Measurements from ENCODE around the gene ANKRD10.
A peak's percentile ranks its signal among the peaks of the same experiment; 100 is the strongest.

ANKRD10 gene

DNA sequence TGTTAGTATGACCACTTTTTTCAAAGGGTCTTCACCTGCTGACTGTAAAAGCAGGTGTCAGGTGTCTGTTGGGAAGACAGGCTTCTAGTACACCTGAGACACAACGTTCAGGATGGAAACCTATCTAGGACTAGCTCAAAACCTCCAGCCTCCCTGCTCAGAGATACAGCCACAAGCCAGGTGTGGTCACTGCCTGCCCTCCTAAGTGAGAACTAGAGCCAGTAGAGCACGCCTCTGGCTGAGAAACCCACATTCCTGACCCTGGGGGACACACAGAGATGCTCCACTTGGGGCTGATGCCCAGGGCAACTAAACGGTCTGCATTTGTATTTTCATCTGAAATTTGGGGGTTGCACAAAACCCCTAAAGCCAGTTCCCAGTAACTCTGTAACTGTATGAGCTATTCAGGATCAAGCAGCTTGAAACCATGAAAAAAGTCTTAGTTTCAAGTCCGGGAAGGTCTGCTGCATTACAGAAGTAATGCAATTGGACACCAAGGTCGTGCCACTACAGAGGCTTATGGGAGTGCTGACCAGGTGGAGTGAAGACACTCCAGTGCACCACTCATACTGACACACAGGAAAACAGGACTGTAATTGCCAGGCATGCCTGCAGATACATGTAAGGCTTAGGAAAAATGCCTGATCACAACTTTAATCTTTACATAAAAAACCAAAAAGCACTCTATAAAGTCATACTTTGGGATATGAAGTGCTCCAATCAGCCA lies 27.8 kb downstream of the ANKRD10 start:
- H3K4me3 ChIP-seq (ENCODE audit: low read depth, low read length): no peak overlapping the region

DNA sequence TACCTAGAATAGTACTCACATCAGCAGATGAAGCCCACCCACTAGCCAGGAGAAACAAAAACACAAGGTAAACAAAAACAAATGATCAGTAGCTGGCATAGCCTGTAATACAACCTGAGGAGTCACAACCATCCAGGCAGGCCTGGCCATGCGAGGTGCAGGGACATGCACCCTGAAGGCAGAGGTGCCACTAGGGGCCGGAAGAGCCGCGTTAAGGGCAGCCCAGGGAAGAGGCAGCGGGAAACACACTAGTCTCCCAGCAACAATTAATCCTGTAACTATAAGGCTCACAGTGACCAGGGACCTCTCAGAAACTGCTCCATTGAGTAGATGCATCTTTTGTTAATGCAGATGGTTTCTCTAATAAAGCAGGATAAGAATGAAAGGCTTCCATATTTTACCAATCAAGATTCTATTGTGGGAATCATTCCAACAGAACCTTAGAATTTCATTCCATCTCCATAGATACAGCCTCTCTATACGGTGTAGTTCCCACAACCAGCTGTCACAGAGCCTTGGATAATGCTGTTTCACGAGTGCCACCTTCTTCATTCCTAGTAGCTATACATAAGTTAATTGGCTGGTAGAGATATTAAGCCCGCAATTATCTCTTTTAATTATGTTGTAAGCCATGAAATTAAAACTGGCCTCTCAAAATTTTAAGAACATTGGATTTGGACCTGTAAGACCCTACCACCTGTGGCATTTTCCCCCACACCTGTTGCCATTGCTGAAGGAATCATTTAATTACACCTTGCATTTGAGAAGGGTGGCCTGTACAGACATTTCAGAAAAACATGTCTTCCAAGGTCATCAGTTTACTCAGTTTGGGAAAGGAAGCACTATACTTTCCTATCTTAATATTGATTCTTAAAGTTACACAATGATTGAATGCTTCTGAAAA lies 28.7 kb downstream of the ANKRD10 start:
- H3K4me3 ChIP-seq (ENCODE audit: low read depth, low read length): no peak overlapping the region

DNA sequence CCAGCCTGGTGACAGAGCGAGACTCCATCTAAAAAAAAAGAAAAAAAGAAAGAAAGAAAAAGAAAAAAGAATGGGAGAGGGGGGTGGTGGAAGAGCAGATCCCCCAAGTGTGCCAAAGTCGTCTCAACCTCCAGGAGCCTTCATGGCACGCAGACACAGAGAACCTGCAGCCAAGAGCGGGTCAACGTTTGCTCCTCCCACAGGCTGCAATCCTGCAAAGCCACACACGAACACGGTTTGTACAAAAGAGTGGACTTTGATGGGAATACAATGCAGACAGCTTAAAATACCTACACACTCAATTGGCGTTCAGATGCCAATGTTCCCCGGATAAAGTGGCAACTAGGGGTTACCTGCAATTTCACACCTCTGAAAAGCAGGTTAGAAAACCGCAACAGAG lies 29.4 kb downstream of the ANKRD10 start:
- no peak overlapping the region for H3K4me3 ChIP-seq (ENCODE audit: low read depth, low read length)

DNA sequence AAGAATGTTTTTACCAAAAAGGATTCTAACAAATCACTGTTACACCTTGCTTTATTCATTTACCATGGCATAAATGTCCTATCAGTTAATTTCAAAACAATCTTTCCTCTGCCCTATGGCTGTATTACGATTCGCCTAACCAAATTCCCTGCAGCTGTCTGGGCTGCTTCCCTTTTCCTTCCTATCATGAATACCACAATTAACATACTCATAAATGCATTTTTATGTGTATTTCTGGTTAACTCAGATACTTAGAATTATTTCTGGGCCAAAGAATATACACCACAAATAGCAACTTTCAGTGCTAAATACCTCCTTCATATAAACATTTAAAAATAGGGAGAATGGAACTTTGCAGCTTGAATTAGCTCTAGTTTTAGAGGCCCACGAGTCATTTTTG lies 30.4 kb downstream of the ANKRD10 start:
- no peak overlapping the region for H3K4me3 ChIP-seq (ENCODE audit: low read depth, low read length)

DNA sequence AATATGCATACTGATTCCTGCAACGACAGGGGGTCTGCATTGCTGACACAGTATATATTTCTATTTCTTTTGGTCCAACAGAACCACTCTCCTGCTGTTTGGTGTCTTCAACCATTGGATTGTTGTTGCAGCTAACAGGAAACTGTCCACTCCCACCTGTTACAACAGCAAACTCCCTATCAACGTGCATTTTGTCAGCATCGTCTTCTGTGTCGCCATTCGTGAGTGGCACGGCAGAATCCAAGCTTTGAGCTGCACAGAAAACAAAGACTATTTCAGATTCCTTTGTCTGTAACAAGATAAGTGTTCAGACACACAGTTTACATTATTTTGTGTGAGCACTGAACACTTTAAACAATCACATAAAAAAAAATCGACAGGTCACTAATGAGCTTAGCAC lies 31.3 kb downstream of the ANKRD10 start:
- no peak overlapping the region for H3K4me3 ChIP-seq (ENCODE audit: low read depth, low read length)

DNA sequence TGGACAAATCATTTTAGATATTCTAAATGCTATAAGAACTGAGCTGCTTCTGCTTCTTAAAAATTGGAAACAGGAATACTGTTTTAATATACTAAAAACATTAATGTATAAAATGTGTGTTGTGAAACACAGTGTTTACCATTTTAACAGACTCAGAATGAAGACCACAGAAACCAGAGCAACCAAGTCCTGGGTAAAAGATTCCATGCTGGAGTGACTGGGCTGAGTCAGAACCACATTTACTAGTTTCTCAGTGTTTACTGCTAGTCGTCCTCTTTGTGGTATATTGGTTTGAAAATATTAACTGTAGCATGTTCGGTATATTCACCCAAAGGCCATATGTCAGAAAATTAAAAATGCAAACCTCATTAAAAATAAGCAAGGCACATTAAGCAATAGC lies 31.9 kb downstream of the ANKRD10 start:
- no peak overlapping the region for H3K4me3 ChIP-seq (ENCODE audit: low read depth, low read length)

DNA sequence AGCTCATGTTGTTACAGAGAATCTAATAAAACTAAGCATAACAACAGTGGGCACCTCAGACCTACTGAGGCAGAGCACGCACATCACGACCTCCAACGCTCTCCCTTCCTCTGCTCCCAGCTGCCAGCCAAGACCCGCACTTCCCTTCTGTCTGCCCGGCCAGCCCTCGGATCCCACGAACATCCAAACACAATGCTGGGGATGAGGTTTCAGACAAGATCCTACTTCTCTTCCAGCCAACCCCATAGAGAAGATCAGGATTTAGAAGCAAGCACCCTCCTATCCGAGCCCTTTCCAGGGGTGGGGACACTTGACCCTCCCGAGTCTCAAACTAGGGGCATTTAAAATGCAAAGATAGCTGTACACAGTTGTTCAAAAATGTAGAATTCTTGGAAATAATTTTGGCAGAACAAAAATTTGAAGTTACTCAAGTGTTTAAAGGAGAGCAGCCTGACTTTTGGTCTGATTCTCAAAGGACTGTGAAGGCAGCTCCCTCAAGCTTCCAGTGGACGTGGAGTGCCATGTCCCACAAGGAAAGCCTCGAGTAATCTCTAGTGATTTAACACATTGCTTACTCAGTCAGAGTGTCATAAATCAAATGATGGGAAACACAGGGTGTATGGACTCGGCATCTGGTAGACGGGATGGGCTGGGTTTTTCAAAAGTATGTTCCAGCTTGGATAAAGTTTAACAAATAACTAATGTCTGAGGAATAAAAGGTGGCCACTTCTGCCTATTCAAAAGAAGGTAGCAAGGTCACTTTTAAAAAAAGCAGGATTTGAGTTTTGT lies 32.8 kb downstream of the ANKRD10 start:
- no peak overlapping the region for H3K4me3 ChIP-seq (ENCODE audit: low read depth, low read length)

DNA sequence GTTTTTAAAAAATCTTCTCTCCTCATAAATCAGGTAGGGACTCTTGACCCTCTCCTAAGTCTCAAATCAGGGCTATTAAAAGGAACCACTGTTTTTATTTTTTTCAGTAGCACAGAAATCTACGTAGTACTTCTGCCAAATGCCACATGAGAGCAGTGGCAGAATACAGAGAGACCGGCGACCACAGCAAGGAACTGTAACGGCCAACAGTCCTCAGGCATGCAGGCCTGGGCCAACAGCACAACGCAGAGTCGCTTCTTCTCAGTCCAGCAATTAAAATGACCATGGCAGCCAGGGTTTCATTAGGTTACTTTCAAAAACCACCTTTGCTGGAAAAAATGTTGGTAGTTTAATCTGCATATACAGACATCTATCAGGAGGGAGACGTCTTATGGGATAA lies 34.2 kb downstream of the ANKRD10 start:
- H3K4me3 ChIP-seq (ENCODE audit: low read depth, low read length): no peak overlapping the region

DNA sequence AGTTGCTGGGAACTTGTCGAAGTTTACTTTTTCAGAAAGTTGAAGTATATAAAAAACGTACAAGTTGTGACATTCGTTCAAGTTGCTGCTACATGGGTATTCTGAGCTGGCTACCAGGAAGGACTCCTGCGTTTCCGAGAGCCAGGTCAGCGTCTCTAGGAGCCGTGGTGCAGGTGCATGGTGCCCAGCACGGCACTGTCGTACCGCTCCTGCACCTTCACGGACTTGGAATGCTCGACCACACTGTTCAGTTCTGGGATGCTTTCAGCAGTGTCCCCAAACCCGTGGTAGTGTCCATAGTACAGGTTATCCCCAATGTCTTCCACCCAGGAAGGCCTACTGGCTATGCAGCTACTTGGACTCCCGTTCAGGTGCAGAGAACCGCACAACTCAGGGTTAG lies 35.4 kb downstream of the ANKRD10 start:
- no peak overlapping the region for H3K4me3 ChIP-seq (ENCODE audit: low read depth, low read length)

DNA sequence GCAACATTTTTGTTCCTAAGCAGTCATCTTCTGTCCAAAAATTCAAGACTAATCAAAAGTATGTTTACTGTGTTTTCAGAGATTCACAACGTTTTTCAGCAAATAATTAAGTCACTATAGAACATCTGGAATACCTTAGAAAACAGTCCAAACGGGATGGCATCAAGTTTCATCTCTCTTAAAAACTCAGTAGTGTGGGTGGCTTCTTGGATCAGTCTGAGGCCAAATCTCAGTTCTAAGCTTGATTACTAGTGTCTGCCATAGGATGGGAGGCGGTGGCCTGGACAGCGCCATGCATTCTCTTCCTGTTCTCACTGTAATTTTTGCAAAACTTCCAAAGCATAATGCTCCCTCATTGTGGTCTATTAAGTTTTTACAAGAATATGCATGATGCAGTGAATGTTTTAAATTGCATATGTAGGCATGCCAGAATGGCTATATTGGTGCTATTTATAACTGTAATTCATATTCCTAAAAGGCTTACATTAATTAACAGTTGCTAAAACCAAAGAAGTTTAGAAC lies 37.1 kb downstream of the ANKRD10 start:
- H3K4me3 ChIP-seq (ENCODE audit: low read depth, low read length): no peak overlapping the region

DNA sequence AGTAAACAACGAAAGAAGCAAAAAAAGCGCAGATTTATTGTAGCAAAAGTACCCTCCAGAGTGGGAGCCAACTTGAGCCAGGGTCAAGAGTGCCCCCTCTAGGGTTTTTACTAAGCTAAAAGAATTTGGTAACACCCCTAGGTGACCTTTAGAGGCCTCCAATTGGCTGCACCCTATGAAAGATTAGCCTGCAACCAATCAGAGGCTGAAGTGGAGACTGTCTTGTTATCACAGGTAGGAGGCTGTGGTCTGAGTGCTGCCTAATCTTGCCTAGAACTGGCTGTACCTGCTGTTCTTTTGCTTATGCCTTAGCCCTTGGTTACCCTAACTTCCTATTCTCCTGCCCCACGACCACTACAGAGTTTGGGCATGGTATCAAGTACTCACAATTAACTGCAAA lies 38.3 kb downstream of the ANKRD10 start:
- H3K4me3 ChIP-seq (ENCODE audit: low read depth, low read length): no peak overlapping the region

DNA sequence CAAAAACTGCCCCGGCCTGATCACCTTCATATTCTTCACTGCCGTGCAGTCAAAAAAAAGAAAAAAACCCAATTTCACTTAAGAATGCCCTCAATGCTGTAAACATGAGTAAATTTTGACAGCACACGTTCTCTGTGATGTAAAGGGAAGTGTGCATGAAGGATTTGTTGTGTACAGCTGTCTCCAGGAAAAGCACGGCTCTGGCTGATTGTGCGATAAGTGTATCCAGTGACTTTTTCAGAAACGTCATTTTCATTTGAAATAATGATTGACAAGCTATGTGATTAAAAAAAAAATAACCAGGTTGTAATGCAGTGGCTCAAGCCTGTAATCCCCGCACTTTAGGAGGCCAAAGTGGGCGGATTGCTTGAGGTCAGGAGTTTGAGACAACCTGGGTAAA lies 39.6 kb downstream of the ANKRD10 start:
- no peak overlapping the region for H3K4me3 ChIP-seq (ENCODE audit: low read depth, low read length)

DNA sequence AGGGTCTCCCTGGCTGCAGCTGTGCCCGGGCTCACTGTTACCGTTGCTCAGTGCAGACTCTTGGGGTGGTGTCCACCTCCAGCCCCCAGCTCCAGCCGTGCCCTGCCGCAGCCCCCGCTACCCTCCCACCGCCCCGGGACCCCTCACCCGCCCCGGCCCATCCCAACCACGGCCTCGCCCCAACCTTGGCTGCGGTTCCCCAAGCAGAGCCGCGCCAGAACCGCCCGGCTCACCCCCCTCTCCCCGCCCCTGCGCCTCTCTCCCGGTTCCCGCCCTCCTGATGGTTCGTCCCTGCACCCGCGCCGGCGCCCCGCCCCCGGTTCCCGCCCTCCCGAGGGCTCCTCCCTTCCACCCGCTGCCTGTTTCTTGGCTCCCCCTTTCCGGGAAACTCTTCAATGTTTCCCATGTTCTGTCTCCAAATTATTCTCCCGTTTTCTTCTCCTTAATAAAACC lies 40.3 kb downstream of the ANKRD10 start:
- H3K4me3 ChIP-seq (ENCODE audit: low read depth, low read length): peak overlapping the region; percentile 17

DNA sequence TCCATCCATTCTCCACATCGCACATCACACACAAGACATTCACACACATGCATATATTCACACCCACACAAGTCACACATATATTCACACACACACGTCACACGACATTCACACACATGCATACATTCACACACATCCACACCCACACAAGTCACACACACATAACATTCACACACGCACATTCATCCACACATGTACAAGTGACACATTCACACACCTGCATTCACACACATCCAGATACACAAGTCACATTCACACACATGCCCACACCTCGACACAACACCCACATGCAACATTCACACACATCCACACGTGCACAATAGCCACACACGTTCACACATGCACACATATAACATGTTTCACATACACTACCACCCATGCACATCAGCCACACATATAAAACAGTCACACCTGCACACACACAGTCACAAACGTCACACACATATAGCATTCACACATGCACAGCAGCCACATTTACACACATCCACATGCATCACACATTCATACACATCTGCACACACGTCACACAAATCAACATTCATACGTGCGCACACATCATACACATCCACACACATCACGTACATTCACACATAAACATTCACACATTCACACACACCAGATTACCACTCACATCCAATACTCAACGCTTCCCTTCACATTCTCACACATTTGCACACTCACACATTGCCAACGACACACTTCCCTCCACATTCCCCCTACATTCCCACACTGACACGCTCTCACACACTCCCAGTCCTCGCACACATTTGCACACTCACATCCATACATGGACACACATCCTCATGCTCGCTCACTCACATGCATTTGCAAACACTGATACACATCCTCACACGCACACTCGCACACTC lies 41.0 kb downstream of the ANKRD10 start:
- peak overlapping the region; percentile 17 for H3K4me3 ChIP-seq (ENCODE audit: low read depth, low read length)

DNA sequence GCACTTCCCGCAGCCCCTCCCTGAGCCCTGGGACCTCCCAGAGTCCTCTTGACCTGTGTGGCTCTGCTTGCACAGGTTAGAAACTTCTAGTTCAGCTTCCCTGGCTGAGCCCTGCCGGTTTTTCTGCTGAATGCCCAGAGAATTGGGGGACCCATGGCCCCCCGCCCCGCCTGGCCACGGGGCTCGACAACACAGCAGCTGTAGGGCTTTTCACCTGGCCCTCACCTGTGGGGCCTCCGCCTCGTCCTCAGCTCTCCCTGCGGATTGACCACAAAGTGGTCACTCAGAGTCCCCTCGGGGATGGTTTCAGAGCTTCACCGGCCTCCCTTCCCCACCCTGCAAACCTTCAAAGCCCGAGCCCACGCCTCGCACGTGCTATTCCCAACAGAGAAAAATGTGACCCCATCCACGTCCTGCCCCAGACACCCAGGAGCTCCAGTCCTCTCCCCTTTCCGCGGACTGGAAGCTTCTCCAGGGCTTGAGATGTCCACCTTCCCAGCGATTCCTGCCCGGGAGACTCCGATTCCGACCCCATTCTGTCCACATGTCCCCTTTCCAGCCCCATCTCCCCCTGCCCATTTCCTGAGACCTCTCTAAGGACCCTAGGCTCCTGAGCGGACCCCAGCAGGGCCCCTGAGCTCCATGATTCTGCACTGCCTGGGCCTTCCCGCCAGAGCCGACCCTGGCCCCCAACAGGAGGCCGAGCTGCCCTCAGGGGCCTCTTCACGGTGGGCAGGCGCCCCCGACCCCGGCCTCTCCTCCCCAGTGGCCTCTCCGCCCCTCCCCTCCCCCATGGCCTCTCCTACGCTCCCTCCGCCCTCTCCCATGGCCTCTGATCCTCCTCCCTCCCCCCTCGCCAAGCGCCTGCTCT lies 41.9 kb downstream of the ANKRD10 start:
- no peak overlapping the region for H3K4me3 ChIP-seq (ENCODE audit: low read depth, low read length)

DNA sequence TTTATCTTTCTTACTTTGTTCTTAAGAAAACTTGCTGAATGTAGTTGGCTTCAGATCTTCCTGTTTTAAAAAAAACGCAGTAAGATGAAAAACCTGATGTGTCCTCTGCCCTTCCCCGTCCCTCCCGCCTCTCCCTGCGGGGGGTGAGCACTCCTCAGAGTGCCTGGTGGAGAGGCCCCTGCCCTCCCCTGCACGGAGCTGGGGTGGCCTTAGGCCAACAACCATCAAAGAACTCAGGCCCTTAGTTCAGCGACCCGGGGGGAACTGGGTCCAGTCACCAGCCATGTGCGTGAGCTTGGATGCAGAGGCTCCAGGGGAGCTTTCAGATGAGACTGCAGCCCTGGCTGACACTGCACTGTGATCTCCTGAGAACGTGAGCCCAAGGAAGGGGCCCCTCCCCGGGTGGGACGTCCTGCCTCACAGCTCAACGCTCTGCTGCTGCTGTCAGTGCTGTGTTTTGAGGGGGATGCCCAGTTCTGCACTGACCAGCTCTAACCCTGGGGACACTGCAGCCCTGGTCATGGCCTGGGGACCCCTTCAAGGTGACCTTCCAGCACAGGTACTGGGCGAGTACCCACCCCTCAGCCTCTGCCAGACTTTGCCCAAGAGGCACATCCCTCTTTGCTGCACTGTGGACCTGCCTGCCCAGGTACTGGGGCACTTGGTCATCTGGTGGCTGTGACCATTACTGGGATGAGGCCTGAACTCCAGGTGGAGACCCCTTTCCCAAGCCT lies 42.7 kb downstream of the ANKRD10 start:
- H3K4me3 ChIP-seq (ENCODE audit: low read depth, low read length): no peak overlapping the region

DNA sequence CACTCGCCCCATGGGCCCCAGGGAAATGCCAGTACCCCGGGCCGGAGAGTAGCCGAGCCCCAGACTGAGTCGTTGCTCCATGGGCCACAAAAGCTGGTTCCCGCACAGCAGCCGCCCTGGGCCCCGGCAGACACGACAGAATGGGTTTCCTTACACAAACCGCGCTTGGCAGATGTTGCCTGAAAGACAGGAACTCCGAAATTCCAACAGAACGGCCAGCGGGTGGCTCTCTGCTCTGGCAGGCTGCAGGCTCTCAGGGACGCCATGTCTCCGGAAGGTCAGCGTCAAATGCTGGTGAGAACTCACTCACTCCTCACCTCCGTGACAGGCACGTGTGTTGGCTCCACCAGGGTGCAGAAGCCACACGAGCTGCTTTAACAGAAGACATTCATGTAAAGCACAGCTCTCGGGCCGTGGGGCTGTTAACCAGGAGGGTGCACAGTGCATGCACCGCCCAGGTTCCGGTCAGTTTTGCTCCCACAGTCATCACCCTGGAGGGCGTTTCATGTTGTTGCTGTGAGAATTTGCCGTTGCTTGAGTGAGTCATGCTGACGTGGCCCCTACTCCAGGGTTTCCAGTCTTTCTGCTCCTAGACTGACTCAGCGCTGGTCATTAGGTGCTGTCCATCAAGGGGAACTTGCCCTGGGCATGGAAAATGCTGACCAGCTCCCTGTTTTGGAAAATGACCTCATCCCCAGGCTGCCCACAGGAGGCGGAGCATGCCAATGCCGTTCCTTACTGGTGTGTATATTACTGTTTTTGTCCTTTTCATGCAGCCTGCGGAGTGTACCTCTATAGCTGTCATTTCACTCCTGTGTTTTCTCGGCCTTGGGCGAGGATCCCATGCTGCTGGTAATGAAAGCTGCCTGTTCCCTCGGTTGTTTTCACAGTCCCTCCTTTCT lies 44.8 kb downstream of the ANKRD10 start:
- no peak overlapping the region for H3K4me3 ChIP-seq (ENCODE audit: low read depth, low read length)

Data from iPS-11a (cell line).